Measurements from ENCODE around the gene TTF1. TPM values are rescaled to one million over a fixed set of nuclear protein-coding genes. Genes with fewer than 3 reads are reported as not detected.

The TTF1 gene
- total RNA-seq, 2 experiments from 2014 or later: 24.5 to 26.1 TPM

DNA sequence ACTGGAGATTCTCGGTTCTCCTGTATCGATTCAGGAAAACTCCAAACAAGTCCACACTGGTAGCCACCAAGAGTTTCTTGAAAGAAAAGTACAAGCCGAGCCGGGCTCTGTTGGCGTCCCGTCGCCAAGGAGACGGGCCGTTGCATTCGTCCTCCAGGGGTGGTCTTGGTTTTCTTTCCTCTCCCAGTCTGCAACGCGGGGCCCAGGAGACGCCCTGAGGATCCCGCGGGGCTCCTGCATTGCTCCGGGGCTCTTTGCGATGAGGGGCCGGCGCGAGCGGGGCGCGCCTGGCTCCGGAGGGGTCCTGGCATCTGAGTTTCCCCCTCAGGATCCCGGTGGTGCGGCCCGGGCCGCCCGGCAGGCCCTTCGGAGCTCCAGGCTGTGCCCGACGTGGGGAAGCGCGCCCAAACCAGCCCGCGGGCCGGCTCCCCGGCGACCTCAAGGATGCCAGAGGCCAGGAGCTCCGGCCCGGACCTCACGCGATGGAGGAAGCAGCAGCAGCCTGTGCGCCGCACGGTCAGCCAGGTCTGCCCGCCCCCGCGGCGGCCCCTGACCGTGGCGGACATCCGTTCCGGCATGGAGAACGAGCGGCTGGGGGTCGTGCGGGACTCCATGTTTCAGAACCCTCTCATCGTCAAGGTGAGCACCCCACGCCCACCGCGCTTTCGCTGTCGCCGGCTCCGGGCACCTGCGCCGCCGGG lies 3.3 kb upstream of the TTF1 start, which contains the start of gene CFAP77:
Gene CFAP77 (plus strand): TSS at position 384 of the 701 bp plus-strand sequence. CDS start 61 bp downstream, at position 445.
- CTCF ChIA-PET: interaction anchor here (0.9 kb wide), 1 partner anchor 356 kb away, joined by 5 read pairs; no protein-coding TSS in a partner anchor
- peak; percentile 44 for DNase-seq
- H3K36me3 Mint-ChIP-seq (ENCODE audit: low read depth): peaks cover 8% of the 10 kb centered on the region

DNA sequence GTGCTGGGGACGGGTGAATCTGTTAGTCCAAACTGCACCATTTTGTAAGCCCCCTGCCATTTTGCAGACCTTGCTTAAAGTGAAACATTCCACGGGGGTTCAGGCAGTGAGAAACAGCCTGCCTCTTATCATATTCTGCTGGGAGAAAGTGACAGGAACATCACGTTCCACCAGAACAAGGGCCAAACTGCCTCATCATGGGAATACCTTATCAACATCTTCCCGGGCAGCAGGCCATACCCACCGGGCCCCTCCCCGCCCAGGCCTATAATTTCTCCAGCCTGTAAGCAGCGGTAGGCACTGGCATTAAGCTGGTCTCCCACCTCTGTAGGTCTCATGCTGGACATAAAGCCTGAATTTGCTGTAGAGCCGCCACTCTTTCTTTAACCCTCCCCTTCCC lies 1.9 kb upstream of the TTF1 start:
- ChIA-PET CTCF (no interaction called here), POLR2A (interaction anchor here (5.5 kb wide), 1 partner anchor 56 kb away, joined by 62 read pairs; the partner anchor contains the start of gene SETX)
- DNase-seq: no peak
- Mint-ChIP-seq H3K27ac (no peak overlapping the region), H3K4me1 (peaks cover 52% of the 10 kb centered on the region), H3K9me3 (no peaks in the 10 kb centered on the region), H3K27me3 (peaks cover 38% of the 10 kb centered on the region), H3K4me3 (no peak overlapping the region), H3K36me3 (ENCODE audit: low read depth) (peaks cover 15% of the 10 kb centered on the region)

More for the DNA sequence above, 3.3 kb upstream of the TTF1 start, which contains the start of gene CFAP77:
- Mint-ChIP-seq H3K9me3 (no peaks in the 10 kb centered on the region), H3K27me3 (peaks cover 53% of the 10 kb centered on the region), H3K4me1 (peaks cover 41% of the 10 kb centered on the region), H3K4me3 (peak within 1 kb of the TSS; percentile 44), H3K27ac (no peak within 1 kb of the TSS)
- POLR2A ChIA-PET: interaction anchor here (1.0 kb wide), 1 partner anchor 260 kb away, joined by 3 read pairs; the partner anchor contains the start of genes DDX31 and GTF3C4

DNA sequence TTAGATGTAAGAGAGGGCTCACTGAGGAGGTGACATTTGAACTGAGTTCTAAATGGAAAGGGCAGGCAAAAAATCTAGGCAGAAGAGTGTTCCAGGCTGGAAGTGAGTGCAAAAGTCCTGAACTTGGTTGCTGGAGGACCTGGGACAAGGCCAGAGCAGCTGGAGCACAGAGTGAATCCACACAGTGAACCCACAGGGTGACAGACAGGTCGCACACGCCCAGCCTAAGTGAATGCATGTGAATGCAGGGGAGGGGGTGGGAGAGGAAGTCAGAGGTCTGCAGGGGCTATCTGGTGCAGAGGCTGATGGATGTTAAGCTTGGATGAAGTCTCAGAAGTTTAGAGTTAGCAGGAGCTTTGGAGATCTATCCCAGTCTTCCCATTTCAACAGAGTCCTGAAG lies 556 bp upstream of the TTF1 start:
- Mint-ChIP-seq H3K9me3 (no peaks in the 10 kb centered on the region), H3K36me3 (ENCODE audit: low read depth) (peaks cover 26% of the 10 kb centered on the region), H3K27ac (peak overlapping the region; percentile 95), H3K4me3 (peak overlapping the region; percentile 88), H3K27me3 (peaks cover 28% of the 10 kb centered on the region), H3K4me1 (peaks cover 57% of the 10 kb centered on the region)
- ChIA-PET CTCF (no interaction called here), POLR2A (interaction anchor here (5.5 kb wide), 1 partner anchor 54 kb away, joined by 62 read pairs; the partner anchor contains the start of gene SETX)
- DNase-seq: no peak

DNA sequence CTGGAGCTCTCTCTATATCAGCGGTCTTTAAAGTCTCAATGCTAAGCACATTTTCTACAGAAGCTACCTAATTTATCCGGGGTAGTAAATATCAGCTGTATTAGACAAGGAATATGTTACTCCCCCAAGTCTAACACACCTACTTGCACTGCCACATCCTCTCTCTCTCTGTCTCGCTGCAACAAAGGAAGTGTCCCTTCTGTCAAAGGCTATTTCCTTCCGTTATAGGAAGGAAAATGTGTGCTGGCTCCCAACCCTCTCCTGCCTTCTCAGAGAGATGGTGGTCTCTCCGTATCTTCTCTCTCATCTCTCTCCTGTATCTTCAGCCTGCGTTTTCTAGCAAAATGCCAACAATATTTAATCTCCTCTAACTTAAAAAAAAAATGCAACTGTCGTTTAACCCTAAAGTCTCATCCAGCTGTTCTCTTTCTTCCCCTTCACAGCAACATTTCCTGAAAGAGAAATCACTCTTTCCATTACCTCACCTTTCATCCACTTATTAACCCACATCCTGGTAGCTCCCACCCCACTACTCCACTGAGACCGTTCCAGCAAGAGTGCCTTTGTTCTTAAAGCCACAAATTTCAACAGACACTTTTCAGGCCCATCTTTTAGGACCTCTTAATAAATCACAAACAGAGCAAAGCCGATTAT lies 2.3 kb downstream of the TTF1 start:
- POLR2A ChIA-PET: interaction anchor here (0.7 to 5.5 kb wide), 9 partner anchors 9 to 397 kb away, joined by 3 to 62 read pairs (median 4); partner anchors contain the start of genes DDX31, GTF3C4 and SETX
- H3K36me3 Mint-ChIP-seq (ENCODE audit: low read depth): peaks cover 51% of the 10 kb centered on the region
- H3K27ac Mint-ChIP-seq: peak overlapping the region; percentile 95
- DNase-seq: peak; percentile 37
- peaks cover 5% of the 10 kb centered on the region for H3K27me3 Mint-ChIP-seq
- H3K4me1 Mint-ChIP-seq: peaks cover 44% of the 10 kb centered on the region
- H3K9me3 Mint-ChIP-seq: no peaks in the 10 kb centered on the region
- H3K4me3 Mint-ChIP-seq: peak overlapping the region; percentile 88
- CTCF ChIA-PET: interaction anchor here (1.4 kb wide), 1 partner anchor 53 kb away, joined by 6 read pairs; no protein-coding TSS in a partner anchor

GRCh38 chr9:132401824-132402223 lies 4.8 kb downstream of the TTF1 start:
- ChIA-PET CTCF (no interaction called here), POLR2A (no interaction called here)
- Mint-ChIP-seq H3K9me3 (no peaks in the 10 kb centered on the region), H3K27me3 (no peaks in the 10 kb centered on the region), H3K4me1 (peaks cover 38% of the 10 kb centered on the region), H3K27ac (no peak overlapping the region), H3K36me3 (ENCODE audit: low read depth) (peaks cover 66% of the 10 kb centered on the region), H3K4me3 (no peak overlapping the region)
- no peak for DNase-seq

GRCh38 chr9:132395560-132395959 lies 11.1 kb downstream of the TTF1 start:
- Mint-ChIP-seq H3K4me1 (no peaks in the 10 kb centered on the region), H3K27me3 (no peaks in the 10 kb centered on the region), H3K27ac (no peak overlapping the region), H3K9me3 (no peaks in the 10 kb centered on the region), H3K36me3 (ENCODE audit: low read depth) (peaks cover 67% of the 10 kb centered on the region), H3K4me3 (no peak overlapping the region)
- DNase-seq: no peak
- POLR2A ChIA-PET: interaction anchor here (1.4 kb wide), 1 partner anchor 9 kb away, joined by 7 read pairs; no protein-coding TSS in a partner anchor
- CTCF ChIA-PET: no interaction called here

DNA sequence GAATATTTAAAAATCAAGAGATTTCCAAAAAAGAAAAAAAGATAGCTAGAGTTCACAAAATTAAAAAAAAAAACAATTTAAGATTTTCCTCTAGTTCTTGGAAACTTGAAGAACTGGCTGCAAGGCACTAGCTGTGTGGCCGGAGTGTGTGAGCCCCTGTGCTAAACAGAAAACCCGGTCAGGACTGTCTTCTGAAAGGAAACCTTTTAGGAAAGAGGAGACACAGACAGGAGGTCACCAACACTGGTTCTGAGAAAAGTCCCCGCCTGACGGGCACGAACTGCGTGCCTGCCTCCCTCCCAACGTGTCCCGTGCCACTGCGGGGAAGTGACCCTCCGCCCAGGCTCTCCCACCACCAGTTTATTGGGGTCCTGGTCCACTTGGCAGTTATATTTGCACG lies 15.2 kb downstream of the TTF1 start:
- Mint-ChIP-seq H3K4me1 (no peaks in the 10 kb centered on the region), H3K27me3 (no peaks in the 10 kb centered on the region), H3K27ac (no peak overlapping the region), H3K4me3 (no peak overlapping the region), H3K36me3 (ENCODE audit: low read depth) (peaks cover 78% of the 10 kb centered on the region), H3K9me3 (no peaks in the 10 kb centered on the region)
- ChIA-PET POLR2A (interaction anchor here (1.4 kb wide), 1 partner anchor 41 kb away, joined by 3 read pairs; no protein-coding TSS in a partner anchor), CTCF (no interaction called here)
- DNase-seq: no peak

- H3K27me3 Mint-ChIP-seq: no peaks in the 10 kb centered on the region
- no peaks in the 10 kb centered on the region for H3K4me1 Mint-ChIP-seq
- H3K36me3 Mint-ChIP-seq (ENCODE audit: low read depth): peaks cover 78% of the 10 kb centered on the region
- CTCF ChIA-PET: interaction anchor here (0.5 to 1.4 kb wide), 2 partner anchors 9 to 1149 kb away, joined by 3 read pairs; no protein-coding TSS in a partner anchor
- H3K4me3 Mint-ChIP-seq: no peak overlapping the region
- H3K27ac Mint-ChIP-seq: no peak overlapping the region
- DNase-seq: no peak
- no peaks in the 10 kb centered on the region for H3K9me3 Mint-ChIP-seq
- POLR2A ChIA-PET: interaction anchor here (1.4 kb wide), 1 partner anchor 40 kb away, joined by 3 read pairs; no protein-coding TSS in a partner anchor
Observed at GRCh38 chr9:132390966-132391365, 15.7 kb downstream of the TTF1 start.

GRCh38 chr9:132387133-132387532 lies 19.5 kb downstream of the TTF1 start:
- Mint-ChIP-seq H3K9me3 (no peaks in the 10 kb centered on the region), H3K4me1 (peaks cover 19% of the 10 kb centered on the region), H3K27ac (no peak overlapping the region), H3K4me3 (no peak overlapping the region), H3K36me3 (ENCODE audit: low read depth) (peaks cover 91% of the 10 kb centered on the region), H3K27me3 (no peaks in the 10 kb centered on the region)
- POLR2A ChIA-PET: interaction anchor here (0.7 kb wide), 1 partner anchor 15 kb away, joined by 3 read pairs; no protein-coding TSS in a partner anchor
- CTCF ChIA-PET: no interaction called here
- DNase-seq: no peak

DNA sequence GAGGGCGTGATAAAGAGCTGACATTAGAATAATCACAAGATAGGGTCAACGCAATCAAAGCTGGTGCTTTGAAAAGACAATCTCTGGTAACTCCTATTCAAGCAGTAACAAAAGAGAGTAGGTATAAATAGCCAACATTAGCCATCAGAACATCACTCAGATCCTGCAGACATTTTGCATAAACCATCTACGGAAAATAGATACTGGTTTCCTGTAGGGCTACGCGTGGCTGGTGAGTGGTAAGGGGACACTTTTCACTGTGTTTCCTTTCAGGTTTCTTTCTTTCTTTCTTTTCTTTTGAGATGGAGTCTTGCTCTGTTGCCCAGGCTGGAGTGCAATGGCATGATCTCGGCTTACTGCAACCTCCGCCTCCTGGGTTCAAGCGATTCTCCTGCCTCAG lies 22.3 kb downstream of the TTF1 start:
- Mint-ChIP-seq H3K4me3 (no peak overlapping the region), H3K27ac (no peak overlapping the region), H3K27me3 (no peaks in the 10 kb centered on the region), H3K36me3 (ENCODE audit: low read depth) (peaks cover 77% of the 10 kb centered on the region), H3K4me1 (peaks cover 27% of the 10 kb centered on the region), H3K9me3 (no peaks in the 10 kb centered on the region)
- ChIA-PET POLR2A (interaction anchor here (1.3 kb wide), 2 partner anchors 12 to 31 kb away, joined by 3 to 7 read pairs; no protein-coding TSS in a partner anchor), CTCF (interaction anchor here (1.4 kb wide), 1 partner anchor 116 kb away, joined by 4 read pairs; no protein-coding TSS in a partner anchor)
- no peak for DNase-seq

- Mint-ChIP-seq H3K27ac (peak overlapping the region; percentile 0), H3K9me3 (no peaks in the 10 kb centered on the region), H3K4me1 (peaks cover 27% of the 10 kb centered on the region), H3K27me3 (no peaks in the 10 kb centered on the region), H3K4me3 (no peak overlapping the region), H3K36me3 (ENCODE audit: low read depth) (peaks cover 69% of the 10 kb centered on the region)
- ChIA-PET CTCF (interaction anchor here (0.6 to 1.4 kb wide), 3 partner anchors 30 to 401 kb away, joined by 3 to 4 read pairs (median 3); no protein-coding TSS in a partner anchor), POLR2A (interaction anchor here (1.3 to 1.8 kb wide), 3 partner anchors 11 to 30 kb away, joined by 3 to 7 read pairs (median 7); partner anchors contain the start of gene SETX)
- no peak for DNase-seq
Observed at GRCh38 chr9:132383462-132383883, 23.2 kb downstream of the TTF1 start.

- H3K9me3 Mint-ChIP-seq: no peaks in the 10 kb centered on the region
- H3K4me1 Mint-ChIP-seq: peaks cover 27% of the 10 kb centered on the region
- H3K27me3 Mint-ChIP-seq: no peaks in the 10 kb centered on the region
- no peak overlapping the region for H3K4me3 Mint-ChIP-seq
- CTCF ChIA-PET: no interaction called here
- peaks cover 57% of the 10 kb centered on the region for H3K36me3 Mint-ChIP-seq (ENCODE audit: low read depth)
- H3K27ac Mint-ChIP-seq: peak overlapping the region; percentile 28
- DNase-seq: no peak
- POLR2A ChIA-PET: interaction anchor here (0.8 to 1.8 kb wide), 2 partner anchors 10 to 27 kb away, joined by 3 to 7 read pairs; partner anchors contain the start of gene SETX
Observed at GRCh38 chr9:132381966-132382541, 24.6 kb downstream of the TTF1 start.

All from activated CD4-positive, alpha-beta memory T cell treated with anti-CD3 and anti-CD28 coated beads, Interleukin-2, amount 10 ng/mL, durations not matched to agents 7 days and 5 days (primary cell).